Endodermal cell (in vitro differentiated cells): ENCODE data around the gene METTL25B. TPM values are rescaled to one million over a fixed set of nuclear protein-coding genes. Genes with fewer than 3 reads are reported as not detected.
A peak's percentile ranks its signal among the peaks of the same experiment; 100 is the strongest.

ENCODE experiments used
- DNase-seq: peaks from one replicate; pipeline ENCODE4 v3.0.0-alpha.2; 2017
- H3K27ac ChIP-seq: 2 replicates; pipeline ENCODE4 v1.5.1; 2013; ENCODE audit warnings: mild to moderate bottlenecking, low read depth, low read length, moderate library complexity
- H3K27me3 ChIP-seq: 2 replicates; pipeline ENCODE4 v1.6.1; 2013; ENCODE audit warnings: mild to moderate bottlenecking, low read length, moderate library complexity; ENCODE audit not compliant: insufficient read depth, control insufficient read depth, poor library complexity, severe bottlenecking
- H3K36me3 ChIP-seq: 2 replicates; pipeline ENCODE4 v1.7.0; 2013; ENCODE audit warnings: mild to moderate bottlenecking, low read length, moderate library complexity; ENCODE audit not compliant: control insufficient read depth, insufficient read depth
- H3K4me1 ChIP-seq: one replicate; pipeline ENCODE4 v1.7.0; 2013; ENCODE audit warnings: low read length; ENCODE audit not compliant: control insufficient read depth, insufficient read depth
- H3K4me3 ChIP-seq: 2 replicates; pipeline ENCODE4 v1.5.1; 2013; ENCODE audit warnings: mild to moderate bottlenecking, low read length, moderate library complexity
- H3K9ac ChIP-seq: 2 replicates; pipeline ENCODE4 v1.6.1; 2013; ENCODE audit warnings: mild to moderate bottlenecking, low read length, moderate library complexity; ENCODE audit not compliant: poor library complexity, severe bottlenecking; ENCODE audit errors: extremely low read depth
- H3K9me3 ChIP-seq: 2 replicates; pipeline ENCODE4 v1.6.1; 2013; ENCODE audit warnings: mild to moderate bottlenecking, low read length, moderate library complexity; ENCODE audit not compliant: control insufficient read depth
- H3K27ac Mint-ChIP-seq: 2 replicates; pipeline ENCODE4 v1.8.0; 2020; ENCODE audit warnings: mixed read lengths
- H3K27me3 Mint-ChIP-seq: 2 replicates; pipeline ENCODE4 v1.8.0; 2021; ENCODE audit warnings: mild to moderate bottlenecking, mixed read lengths; ENCODE audit not compliant: insufficient read depth
- H3K36me3 Mint-ChIP-seq: 2 replicates; pipeline ENCODE4 v1.8.0; 2020; ENCODE audit warnings: low read depth, mixed read lengths
- H3K4me1 Mint-ChIP-seq: 2 replicates; pipeline ENCODE4 v1.8.0; 2020; ENCODE audit warnings: mixed read lengths
- H3K4me3 Mint-ChIP-seq: 2 replicates; pipeline ENCODE4 v1.8.0; 2020; ENCODE audit warnings: mild to moderate bottlenecking, moderate library complexity, mixed read lengths
- H3K9me3 Mint-ChIP-seq: 2 replicates; pipeline ENCODE4 v1.8.0; 2020; ENCODE audit warnings: mild to moderate bottlenecking, mixed read lengths
- CTCF ChIP-seq: fragments of 200-600 bp; sonication (generic); conservative IDR thresholded peaks from 2 replicates; pipeline ENCODE4 v1.5.0; 2021; ENCODE audit warnings: antibody characterized with exemption, mild to moderate bottlenecking
- WGBS, 2 experiments: methylation state at CpG; one replicate each; pipeline versions ENCODE4 v1.1.5 to v1.1.7; 2013; ENCODE audit warnings: missing lambda C conversion rate in 2 of 2, mixed read lengths in 1 of 2; ENCODE audit not compliant: insufficient coverage in 1 of 2, insufficient read length in 1 of 2; 5-methylcytosine and 5-hydroxymethylcytosine counted together
- total RNA-seq, 2 donors: library from RNA; stranded (reverse); fragmentation: NEBNext Ultra II Directional in 1 of 2; extraction: Animal tissue kit (Norgen Biotek cat#: 25700) in 1 of 2; gene quantifications; 2 replicates in 1 of 2; 3 replicates in 1 of 2; pipeline ENCODE4 v1.2.1, GENCODE V29; 2021

METTL25B gene
- total RNA-seq, 2 donors from 2014 or later, result 25.9 to 35.5 TPM

GRCh38 chr1:156726549-156727226 lies 1.6 kb upstream of the METTL25B start:
- H3K27ac Mint-ChIP-seq, result no peak overlapping the region
- H3K36me3 Mint-ChIP-seq, result peaks cover 25% of the 10 kb centered on the region
- peak; percentile 83 for TF ChIP-seq CTCF
- WGBS, 2 experiments, result 62 to 63% methylated on average over 11 to 15 of the region's 15 CpGs
- no peaks in the 10 kb centered on the region for H3K9me3 Mint-ChIP-seq
- no peaks in the 10 kb centered on the region for H3K27me3 ChIP-seq
- no peak overlapping the region for H3K27ac ChIP-seq
- peaks cover 17% of the 10 kb centered on the region for H3K4me1 ChIP-seq
- H3K4me3 ChIP-seq, result peak overlapping the region; percentile 97
- no peaks in the 10 kb centered on the region for H3K27me3 Mint-ChIP-seq
- H3K36me3 ChIP-seq, result peaks cover 35% of the 10 kb centered on the region
- H3K4me3 Mint-ChIP-seq, result no peak overlapping the region
- H3K9ac ChIP-seq, result no peak overlapping the region
- no peaks in the 10 kb centered on the region for H3K9me3 ChIP-seq
- peak; percentile 89 for DNase-seq
- peaks cover 5% of the 10 kb centered on the region for H3K4me1 Mint-ChIP-seq

GRCh38 chr1:156727492-156727891 lies 777 bp upstream of the METTL25B start:
- Mint-ChIP-seq H3K36me3 (peaks cover 22% of the 10 kb centered on the region), H3K27ac (peak overlapping the region; percentile 91), H3K4me1 (peaks cover 5% of the 10 kb centered on the region), H3K27me3 (no peaks in the 10 kb centered on the region), H3K9me3 (no peaks in the 10 kb centered on the region), H3K4me3 (no peak overlapping the region)
- Histone ChIP-seq H3K4me1 (peaks cover 17% of the 10 kb centered on the region), H3K27me3 (no peaks in the 10 kb centered on the region), H3K4me3 (peak overlapping the region; percentile 97), H3K9me3 (no peaks in the 10 kb centered on the region), H3K9ac (peak overlapping the region; percentile 81), H3K27ac (no peak overlapping the region), H3K36me3 (peaks cover 31% of the 10 kb centered on the region)
- no peak for DNase-seq
- 64 to 70% methylated on average over 6 to 7 of the region's 7 CpGs for WGBS, 2 experiments
- TF ChIP-seq CTCF, result no peak

- Mint-ChIP-seq H3K4me3 (no peak within 1 kb of the TSS), H3K36me3 (peaks cover 16% of the 10 kb centered on the region), H3K9me3 (no peaks in the 10 kb centered on the region), H3K27me3 (no peaks in the 10 kb centered on the region), H3K4me1 (peaks cover 5% of the 10 kb centered on the region), H3K27ac (peak within 1 kb of the TSS; percentile 91)
- Histone ChIP-seq H3K27me3 (no peaks in the 10 kb centered on the region), H3K36me3 (peaks cover 19% of the 10 kb centered on the region), H3K4me3 (peak within 1 kb of the TSS; percentile 97), H3K4me1 (peaks cover 17% of the 10 kb centered on the region), H3K9me3 (no peaks in the 10 kb centered on the region), H3K9ac (peak within 1 kb of the TSS; percentile 81), H3K27ac (peak within 1 kb of the TSS; percentile 50)
- DNase-seq, result peak; percentile 96
- 2 to 4% methylated on average over 20 to 57 of the region's 57 CpGs for WGBS, 2 experiments
- no peak for TF ChIP-seq CTCF
Observed at GRCh38 chr1:156728599-156729462, 562 bp downstream of the METTL25B start, which contains the start of gene ISG20L2. Gene ISG20L2 (minus strand): TSS chr1:156728766. CDS start chr1:156727652, 1,114 bp downstream.
